Liver (tissue), 9 donors: ENCODE data around the gene TCF12. TPM values are rescaled to one million over a fixed set of nuclear protein-coding genes. Genes with fewer than 3 reads are reported as not detected.
A peak's percentile ranks its signal among the peaks of the same experiment; 100 is the strongest.

Experiments
- DNase-seq: peaks from one replicate; pipeline ENCODE4 v3.0.0-alpha.2; 2017; ENCODE audit warnings: low spot score
- H3K27ac ChIP-seq, 2 donors: one replicate each; pipeline ENCODE4 v1.7.0; 2013; ENCODE audit warnings: inconsistent platforms in 2 of 2, low read length in 2 of 2, control low read depth in 1 of 2, low read depth in 1 of 2, mild to moderate bottlenecking in 1 of 2
- H3K27me3 ChIP-seq, 4 donors: one replicate each; pipeline versions ENCODE4 v1.6.1 to v1.7.0; 2013; ENCODE audit warnings: low read length in 3 of 4, inconsistent platforms in 1 of 4, mild to moderate bottlenecking in 1 of 4, moderate library complexity in 1 of 4; ENCODE audit not compliant: control insufficient read depth in 4 of 4, insufficient read depth in 4 of 4
- H3K36me3 ChIP-seq, 4 donors: one replicate each; pipeline versions ENCODE4 v1.6.1 to v1.7.0; 2013; ENCODE audit warnings: low read length in 3 of 4, mild to moderate bottlenecking in 3 of 4, low read depth in 1 of 4, moderate library complexity in 1 of 4; ENCODE audit not compliant: control insufficient read depth in 4 of 4, insufficient read depth in 3 of 4
- H3K4me1 ChIP-seq, 4 donors: one replicate each; pipeline versions ENCODE4 v1.6.1 to v1.7.0; 2013; ENCODE audit warnings: low read length in 3 of 4, mild to moderate bottlenecking in 3 of 4, moderate library complexity in 1 of 4; ENCODE audit not compliant: control insufficient read depth in 4 of 4, insufficient read depth in 4 of 4
- H3K4me3 ChIP-seq, 3 donors: one replicate each; pipeline versions ENCODE4 v1.6.1 to v1.7.0; 2013; ENCODE audit warnings: low read length in 3 of 3, control low read depth in 1 of 3, low read depth in 1 of 3, mild to moderate bottlenecking in 1 of 3
- H3K9ac ChIP-seq, 2 donors: one replicate each; pipeline ENCODE4 v1.7.0; 2013; ENCODE audit warnings: low read length in 2 of 2, mild to moderate bottlenecking in 2 of 2, moderate library complexity in 2 of 2, control low read depth in 1 of 2, low read depth in 1 of 2
- H3K9me3 ChIP-seq, 4 donors: one replicate each; pipeline versions ENCODE4 v1.6.1 to v1.7.0; 2013; ENCODE audit warnings: low read length in 3 of 4; ENCODE audit not compliant: control insufficient read depth in 4 of 4
- EGR1 ChIP-seq, 2 donors: IDR thresholded peaks; 2 replicates each; pipeline ENCODE4 v1.6.1; 2016 to 2018; ENCODE audit warnings: antibody characterized with exemption in 2 of 2, low read depth in 2 of 2
- FOXA1 ChIP-seq: IDR thresholded peaks from 2 replicates; pipeline ENCODE4 v1.6.1; 2016; ENCODE audit warnings: antibody characterized with exemption
- FOXA2 ChIP-seq: IDR thresholded peaks from 2 replicates; pipeline ENCODE4 v1.6.1; 2016; ENCODE audit warnings: antibody characterized with exemption
- GABPA ChIP-seq, 2 donors: IDR thresholded peaks in 1 of 2; conservative IDR thresholded peaks in 1 of 2; 2 replicates each; pipeline ENCODE4 v1.6.1; 2016; ENCODE audit warnings: antibody characterized with exemption in 2 of 2, mild to moderate bottlenecking in 1 of 2, moderate library complexity in 1 of 2
- HNF4A ChIP-seq, 2 donors: conservative IDR thresholded peaks; 2 replicates each; pipeline ENCODE4 v1.6.1; 2016; ENCODE audit warnings: antibody characterized with exemption in 2 of 2, mild to moderate bottlenecking in 2 of 2
- HNF4G ChIP-seq: IDR thresholded peaks from 2 replicates; pipeline ENCODE4 v1.6.1; 2016; ENCODE audit warnings: antibody characterized with exemption
- JUND ChIP-seq, 2 donors: IDR thresholded peaks; 2 replicates each; pipeline ENCODE4 v1.6.1; 2016; ENCODE audit warnings: antibody characterized with exemption in 2 of 2
- RAD21 ChIP-seq, 2 donors: IDR thresholded peaks; 2 replicates each; pipeline ENCODE4 v1.6.1; 2016; ENCODE audit warnings: antibody characterized with exemption in 2 of 2, mild to moderate bottlenecking in 2 of 2
- REST ChIP-seq: IDR thresholded peaks from 2 replicates; pipeline ENCODE4 v1.6.1; 2016; ENCODE audit warnings: antibody characterized with exemption, mild to moderate bottlenecking
- RXRA ChIP-seq, 2 donors: IDR thresholded peaks; 2 replicates each; pipeline ENCODE4 v1.6.1; 2017 to 2018; ENCODE audit warnings: antibody characterized with exemption in 2 of 2, mild to moderate bottlenecking in 1 of 2
- SP1 ChIP-seq: IDR thresholded peaks from 2 replicates; pipeline ENCODE4 v1.6.1; 2018; ENCODE audit warnings: antibody characterized with exemption, mild to moderate bottlenecking
- TAF1 ChIP-seq: conservative IDR thresholded peaks from 2 replicates; pipeline ENCODE4 v1.6.1; 2016; ENCODE audit warnings: antibody characterized with exemption, mild to moderate bottlenecking
- YY1 ChIP-seq: IDR thresholded peaks from 2 replicates; pipeline ENCODE4 v1.6.1; 2016; ENCODE audit warnings: antibody characterized with exemption, mild to moderate bottlenecking
- WGBS: extraction: QIAGEN DNeasy Blood & Tissue Kit; methylation state at CpG from one replicate; pipeline ENCODE4 v1.1.7; 2013; 5-methylcytosine and 5-hydroxymethylcytosine counted together
- polyA plus RNA-seq, 2 donors: library from polyadenylated mRNA; stranded (reverse) in 1 of 2; unstranded in 1 of 2; fragments of 200-250 nt in 1 of 2; fragments of >200 nt in 1 of 2; fragmentation: Nextera tagmentation in 1 of 2; extraction: Ambion mirVana in 1 of 2; gene quantifications; one replicate each; pipeline versions ENCODE4 v1.2.1 to v1.2.3, GENCODE V29; 2013 to 2015
- total RNA-seq, 2 donors: library from RNA; depleted of rRNA; stranded (reverse); fragments of >200 nt; gene quantifications; one replicate each; pipeline ENCODE4 v1.2.3, GENCODE V29; 2014
- TF ChIP-seq, protein P1 (sequence below): IDR thresholded peaks from 2 replicates; pipeline ENCODE4 v1.6.1; 2016; ENCODE audit warnings: antibody characterized with exemption
- TF ChIP-seq, protein P2 (sequence below): IDR thresholded peaks from 2 replicates; pipeline ENCODE4 v1.6.1; 2016; ENCODE audit warnings: antibody characterized with exemption
- TF ChIP-seq, protein P3 (sequence below): fragments of 150-350 bp; IDR thresholded peaks from 2 replicates; pipeline ENCODE4 v1.5.1; 2017; ENCODE audit warnings: improper control_type of control experiment, low read depth, low read length; ENCODE audit not compliant: missing input control
- TF ChIP-seq, protein P4 (sequence below): IDR thresholded peaks from 2 replicates; pipeline ENCODE4 v1.6.1; 2016; ENCODE audit warnings: antibody characterized with exemption
- donor health status: healthy.
- donor health status: healthy.
- donor health status: healthy.
- donor health status: healthy.
- donor health status: healthy.

Gene TCF12
- total and polyA plus RNA-seq, 4 donors, result 8.7 to 38.3 (median 22.3) TPM

- 20% methylated on average over 1 of the region's 1 CpG for WGBS
- Histone ChIP-seq H3K36me3 (no peaks in the 10 kb centered on the region), H3K4me3 (no peak overlapping the region), H3K9ac (no peak overlapping the region), H3K9me3 (no peaks in the 10 kb centered on the region), H3K27ac (no peak overlapping the region), H3K27me3 (no peaks in the 10 kb centered on the region), H3K4me1 (peaks cover 4 to 14% (median 6%) of the 10 kb centered on the region in 4 donors)
- DNase-seq, result no peak
- peak in 1 of 2 donors; percentile 11 for TF ChIP-seq RXRA (IDR thresholded peaks at IDR 0.05)
- TF ChIP-seq SP1, result no peak
- TF ChIP-seq HNF4G, result no peak
- peak; percentile 24 to 48 for TF ChIP-seq HNF4A (conservative IDR thresholded peaks at IDR 0.05)
- TF ChIP-seq FOXA2, result peak; percentile 10
- TF ChIP-seq JUND (IDR thresholded peaks at IDR 0.05), result no peak
- peak in 1 of 2 donors; percentile 16 for TF ChIP-seq RAD21 (IDR thresholded peaks at IDR 0.05)
- TF ChIP-seq YY1, result no peak
- TF ChIP-seq, protein P1, sequence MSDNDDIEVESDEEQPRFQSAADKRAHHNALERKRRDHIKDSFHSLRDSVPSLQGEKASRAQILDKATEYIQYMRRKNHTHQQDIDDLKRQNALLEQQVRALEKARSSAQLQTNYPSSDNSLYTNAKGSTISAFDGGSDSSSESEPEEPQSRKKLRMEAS, result no peak
- no peak for TF ChIP-seq REST
These were observed 64.5 kb downstream of the TCF12 start for GRCh38 chr15:56982987-56983386.

- Histone ChIP-seq H3K4me1 (peaks cover 6 to 28% (median 15%) of the 10 kb centered on the region in 4 donors), H3K9me3 (no peaks in the 10 kb centered on the region), H3K4me3 (no peak overlapping the region), H3K36me3 (no peaks in the 10 kb centered on the region), H3K27ac (no peak overlapping the region), H3K9ac (no peak overlapping the region), H3K27me3 (no peaks in the 10 kb centered on the region)
- TF ChIP-seq GABPA (IDR thresholded peaks at IDR 0.05 in 1 of 2, conservative IDR thresholded peaks at IDR 0.05 in 1 of 2), result no peak
- TF ChIP-seq, protein P2, sequence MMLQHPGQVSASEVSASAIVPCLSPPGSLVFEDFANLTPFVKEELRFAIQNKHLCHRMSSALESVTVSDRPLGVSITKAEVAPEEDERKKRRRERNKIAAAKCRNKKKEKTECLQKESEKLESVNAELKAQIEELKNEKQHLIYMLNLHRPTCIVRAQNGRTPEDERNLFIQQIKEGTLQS, result no peak
- no peak for TF ChIP-seq REST
- TF ChIP-seq EGR1 (IDR thresholded peaks at IDR 0.05; ENCODE audit: low read depth in 2 of 2), result no peak
- TF ChIP-seq, protein P1, result no peak
- TF ChIP-seq FOXA1, result no peak
- TF ChIP-seq, protein P3, sequence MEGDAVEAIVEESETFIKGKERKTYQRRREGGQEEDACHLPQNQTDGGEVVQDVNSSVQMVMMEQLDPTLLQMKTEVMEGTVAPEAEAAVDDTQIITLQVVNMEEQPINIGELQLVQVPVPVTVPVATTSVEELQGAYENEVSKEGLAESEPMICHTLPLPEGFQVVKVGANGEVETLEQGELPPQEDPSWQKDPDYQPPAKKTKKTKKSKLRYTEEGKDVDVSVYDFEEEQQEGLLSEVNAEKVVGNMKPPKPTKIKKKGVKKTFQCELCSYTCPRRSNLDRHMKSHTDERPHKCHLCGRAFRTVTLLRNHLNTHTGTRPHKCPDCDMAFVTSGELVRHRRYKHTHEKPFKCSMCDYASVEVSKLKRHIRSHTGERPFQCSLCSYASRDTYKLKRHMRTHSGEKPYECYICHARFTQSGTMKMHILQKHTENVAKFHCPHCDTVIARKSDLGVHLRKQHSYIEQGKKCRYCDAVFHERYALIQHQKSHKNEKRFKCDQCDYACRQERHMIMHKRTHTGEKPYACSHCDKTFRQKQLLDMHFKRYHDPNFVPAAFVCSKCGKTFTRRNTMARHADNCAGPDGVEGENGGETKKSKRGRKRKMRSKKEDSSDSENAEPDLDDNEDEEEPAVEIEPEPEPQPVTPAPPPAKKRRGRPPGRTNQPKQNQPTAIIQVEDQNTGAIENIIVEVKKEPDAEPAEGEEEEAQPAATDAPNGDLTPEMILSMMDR, result no peak
- TF ChIP-seq, protein P4, sequence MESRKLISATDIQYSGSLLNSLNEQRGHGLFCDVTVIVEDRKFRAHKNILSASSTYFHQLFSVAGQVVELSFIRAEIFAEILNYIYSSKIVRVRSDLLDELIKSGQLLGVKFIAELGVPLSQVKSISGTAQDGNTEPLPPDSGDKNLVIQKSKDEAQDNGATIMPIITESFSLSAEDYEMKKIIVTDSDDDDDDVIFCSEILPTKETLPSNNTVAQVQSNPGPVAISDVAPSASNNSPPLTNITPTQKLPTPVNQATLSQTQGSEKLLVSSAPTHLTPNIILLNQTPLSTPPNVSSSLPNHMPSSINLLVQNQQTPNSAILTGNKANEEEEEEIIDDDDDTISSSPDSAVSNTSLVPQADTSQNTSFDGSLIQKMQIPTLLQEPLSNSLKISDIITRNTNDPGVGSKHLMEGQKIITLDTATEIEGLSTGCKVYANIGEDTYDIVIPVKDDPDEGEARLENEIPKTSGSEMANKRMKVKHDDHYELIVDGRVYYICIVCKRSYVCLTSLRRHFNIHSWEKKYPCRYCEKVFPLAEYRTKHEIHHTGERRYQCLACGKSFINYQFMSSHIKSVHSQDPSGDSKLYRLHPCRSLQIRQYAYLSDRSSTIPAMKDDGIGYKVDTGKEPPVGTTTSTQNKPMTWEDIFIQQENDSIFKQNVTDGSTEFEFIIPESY, result no peak
- no peak for TF ChIP-seq SP1
- TF ChIP-seq TAF1, result no peak
- no peak for TF ChIP-seq FOXA2
- no peak for TF ChIP-seq RAD21 (IDR thresholded peaks at IDR 0.05)
- no peak for DNase-seq
- 67% methylated on average over 3 of the region's 3 CpGs for WGBS
These were observed 66.4 kb downstream of the TCF12 start for GRCh38 chr15:56984681-56985481.
